ENCODE measurements around the gene PFKFB1.
"Not testable (repeated sequence)": the region's sequence is repeated elsewhere in the genome, so short reads cannot be mapped to it uniquely, and the experiment has no call there.

The PFKFB1 gene

DNA sequence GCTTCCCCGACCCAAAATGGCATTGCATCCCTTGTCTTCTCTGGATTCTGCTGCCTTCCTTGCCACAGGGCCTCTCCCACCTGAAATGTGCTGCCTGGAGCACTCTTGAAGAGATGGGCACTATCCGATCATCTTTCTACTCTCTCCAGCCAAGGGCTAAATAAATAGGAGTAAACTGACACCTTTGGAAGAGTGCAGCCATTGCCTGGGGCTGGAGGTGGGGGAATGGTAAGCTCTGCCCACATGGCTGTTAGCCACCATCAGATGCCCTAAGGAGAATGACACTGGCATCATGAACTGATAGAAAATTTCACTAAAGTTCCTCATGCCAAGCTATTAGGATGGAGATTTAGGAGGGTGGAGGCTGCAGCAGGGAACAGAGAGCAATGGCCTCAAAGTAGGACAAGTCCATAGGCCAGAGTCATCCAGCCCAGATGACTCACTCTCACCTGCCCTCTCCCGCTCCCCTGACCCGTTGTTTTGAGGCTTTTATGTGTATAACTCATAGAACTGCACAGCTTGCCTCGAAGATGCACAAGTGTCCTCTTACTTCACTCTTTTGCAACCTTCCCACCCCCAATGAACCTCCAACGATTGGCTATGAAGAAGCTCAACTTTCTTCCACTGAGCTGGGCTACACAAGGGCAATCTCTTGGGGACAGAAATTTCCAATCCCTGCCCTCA, 822 bp upstream of the PFKFB1 start:
- DNase-seq (ENCODE audit: low read depth in 4 of 4, low spot score in 1 of 4): no peak

- no peak for DNase-seq (ENCODE audit: low read depth in 4 of 4, low spot score in 1 of 4)
Observed at GRCh38 chrX:54992911-54993622, 921 bp downstream of the PFKFB1 start.

DNA sequence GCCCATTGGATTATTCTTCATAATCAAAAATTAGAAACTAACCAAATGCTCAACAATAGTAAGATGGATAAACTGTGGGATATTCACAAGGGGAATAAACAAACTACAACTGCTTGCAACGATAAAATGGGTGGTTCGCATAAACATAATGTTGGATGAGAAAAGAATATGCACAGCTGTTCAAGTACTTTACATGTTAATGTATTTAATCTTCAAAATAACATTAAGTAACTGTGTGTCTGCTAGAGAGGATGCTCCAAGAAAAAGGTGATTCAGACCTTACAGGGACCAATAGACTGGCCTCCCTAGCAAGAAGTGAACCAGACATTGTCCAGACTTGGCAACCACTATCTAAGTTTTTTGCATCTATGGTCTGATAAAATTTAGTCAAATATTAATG, 2.3 kb downstream of the PFKFB1 start:
- DNase-seq (ENCODE audit: low read depth in 4 of 4, low spot score in 1 of 4): no peak

GRCh38 chrX:54983306-54983705, 10.7 kb downstream of the PFKFB1 start:
- DNase-seq (ENCODE audit: low read depth in 4 of 4, low spot score in 1 of 4): not testable (repeated sequence)

DNA sequence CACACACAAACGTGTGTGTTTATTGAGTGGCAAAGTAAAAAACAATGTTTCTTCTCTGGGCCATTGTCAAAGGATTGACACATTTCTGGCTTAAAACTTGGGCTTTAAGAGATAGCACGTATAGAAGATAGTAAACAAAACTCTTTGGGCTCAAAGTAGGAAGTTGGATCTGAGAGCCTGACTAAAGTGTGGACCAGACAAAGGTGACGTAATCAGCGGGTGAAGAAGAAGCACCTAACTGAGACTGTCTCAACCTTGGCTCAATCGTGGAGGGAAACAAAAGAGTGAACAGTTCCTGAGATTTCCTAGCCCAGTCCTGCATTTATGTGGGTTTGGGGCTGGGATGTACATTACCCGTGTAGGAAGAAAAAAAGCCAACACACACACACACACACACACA, 13.7 kb downstream of the PFKFB1 start:
- no peak for DNase-seq (ENCODE audit: low read depth in 4 of 4, low spot score in 1 of 4)

DNA sequence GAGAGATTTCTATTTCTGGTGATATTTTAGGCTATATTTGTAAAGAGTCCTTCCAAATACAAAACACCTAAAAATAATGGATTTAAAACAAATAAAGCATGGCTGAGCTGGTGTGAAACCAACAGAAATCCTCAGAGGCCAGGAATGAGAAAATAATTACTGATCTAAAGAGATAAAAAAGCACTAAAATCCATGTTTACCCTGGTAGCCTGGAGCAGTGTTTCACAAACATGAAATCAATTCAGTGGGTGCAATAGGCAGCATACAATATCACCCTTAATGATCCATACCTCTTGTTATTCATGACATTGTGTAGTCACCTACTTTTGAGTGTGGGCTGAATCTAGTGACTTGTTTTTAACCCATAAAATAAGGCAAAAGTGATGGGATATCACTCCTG, 14.6 kb downstream of the PFKFB1 start:
- no peak for DNase-seq (ENCODE audit: low read depth in 4 of 4, low spot score in 1 of 4)

DNA sequence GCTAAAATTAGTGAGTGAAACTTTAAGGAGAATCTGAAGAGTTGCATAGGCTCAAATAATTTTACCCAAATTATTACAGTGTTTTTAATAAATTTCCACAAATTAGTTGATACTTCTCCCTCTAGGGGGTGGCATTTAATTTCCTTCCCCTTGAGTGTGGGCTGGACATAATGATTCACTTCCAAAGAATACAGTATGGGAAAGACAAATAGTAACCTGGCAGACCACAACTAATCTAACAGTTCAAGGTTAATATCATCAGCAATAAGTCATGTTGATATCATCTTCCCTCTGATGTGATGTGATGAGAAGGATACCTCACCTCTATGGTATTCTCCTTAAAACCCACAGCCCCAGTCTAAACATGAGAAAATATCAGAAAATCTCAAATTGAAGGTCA, 15.5 kb downstream of the PFKFB1 start:
- DNase-seq (ENCODE audit: low read depth in 4 of 4, low spot score in 1 of 4): no peak

- no peak for DNase-seq (ENCODE audit: low read depth in 4 of 4, low spot score in 1 of 4)
Observed at GRCh38 chrX:54977387-54977786, 16.6 kb downstream of the PFKFB1 start.

DNA sequence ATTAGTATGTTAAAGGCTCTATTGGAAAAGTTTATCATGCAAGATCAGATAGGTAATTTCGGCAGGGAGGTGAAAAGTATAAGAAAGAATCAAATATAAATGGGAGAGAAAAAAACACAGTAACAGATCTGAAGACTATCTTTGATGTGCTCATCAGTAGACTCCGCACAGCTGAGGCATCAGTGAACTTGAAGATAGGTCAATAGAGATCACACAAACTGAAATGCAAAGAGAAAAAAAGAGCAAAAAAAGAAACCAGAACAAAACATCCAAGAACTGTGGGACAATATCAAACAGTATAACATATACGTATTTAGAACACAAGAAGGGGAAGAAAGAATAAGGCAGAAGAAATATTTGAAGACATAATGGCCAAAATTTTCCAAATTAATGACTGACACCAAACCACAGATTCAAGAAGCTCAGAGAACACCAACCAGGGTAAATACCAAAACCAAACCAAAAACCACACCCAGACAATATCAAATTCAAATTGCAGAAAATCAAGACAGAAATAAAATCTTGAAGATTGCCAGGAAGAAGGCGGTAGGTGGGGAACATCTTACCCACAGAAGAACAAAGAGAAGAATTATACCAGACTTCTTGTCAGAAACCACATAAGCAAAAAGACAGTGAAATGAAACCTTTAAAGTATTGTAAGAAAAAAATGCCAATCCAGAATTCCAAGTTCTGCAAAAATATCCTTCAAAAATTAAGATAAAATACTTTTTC, 29.1 kb downstream of the PFKFB1 start:
- DNase-seq (ENCODE audit: low read depth in 4 of 4, low spot score in 1 of 4): no peak

DNA sequence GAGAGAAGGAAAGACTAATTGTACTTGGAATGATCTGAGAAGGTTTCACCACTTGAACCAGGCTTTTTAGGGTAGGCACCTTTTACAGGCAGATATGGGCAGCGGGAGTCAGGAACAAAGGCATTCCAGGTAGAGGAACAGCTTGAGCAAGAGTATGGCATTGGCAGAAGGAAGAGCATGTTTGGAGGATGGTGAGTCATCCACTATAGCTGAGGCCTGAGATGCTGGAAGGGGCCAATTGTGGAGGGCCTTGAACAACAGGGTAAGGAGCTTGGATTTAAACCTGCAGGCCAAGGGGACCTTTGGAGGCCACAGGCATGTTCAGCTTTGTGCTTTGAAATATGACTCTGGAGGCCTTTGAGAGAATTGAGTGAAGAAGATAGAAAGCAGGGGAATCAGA, 32.2 kb downstream of the PFKFB1 start:
- no peak for DNase-seq (ENCODE audit: low read depth in 4 of 4, low spot score in 1 of 4)

DNA sequence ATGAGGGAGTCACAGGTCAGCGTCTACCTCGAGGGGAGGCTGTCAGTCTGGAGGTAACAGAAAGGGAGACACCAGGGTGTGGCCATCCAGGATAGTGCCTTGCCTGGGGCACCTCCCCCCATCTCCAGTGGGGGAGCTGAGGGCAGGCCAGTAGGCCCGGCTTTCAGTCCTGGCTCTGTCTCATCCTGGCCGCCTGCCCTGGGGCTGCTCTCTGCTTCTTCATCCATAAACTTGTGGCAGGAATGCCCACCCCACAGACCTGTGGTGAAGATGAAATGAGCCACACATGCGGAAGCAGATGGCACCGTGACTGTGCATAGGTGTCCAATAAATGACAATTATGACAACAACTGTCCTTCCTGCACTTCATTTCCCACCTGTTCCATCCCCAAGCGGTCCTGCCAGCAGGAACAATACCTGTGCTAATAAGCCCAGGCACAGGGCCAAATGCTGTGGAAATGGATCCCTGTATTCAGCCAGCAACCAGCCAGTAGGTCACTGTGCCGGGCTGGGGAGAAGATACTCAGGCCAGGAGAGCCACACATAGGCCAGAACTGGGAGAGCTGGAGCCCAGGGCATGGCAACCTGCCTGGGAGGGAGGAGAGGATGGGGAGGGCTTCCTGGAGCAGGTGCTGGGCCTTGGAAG, 43.1 kb downstream of the PFKFB1 start:
- no peak for DNase-seq (ENCODE audit: low read depth in 4 of 4, low spot score in 1 of 4)

GRCh38 chrX:54945224-54945623, 48.8 kb downstream of the PFKFB1 start:
- DNase-seq (ENCODE audit: low read depth in 4 of 4, low spot score in 1 of 4): no peak

- no peak for DNase-seq (ENCODE audit: low read depth in 4 of 4, low spot score in 1 of 4)
Observed at GRCh38 chrX:54944816-54945215, 49.2 kb downstream of the PFKFB1 start.

DNA sequence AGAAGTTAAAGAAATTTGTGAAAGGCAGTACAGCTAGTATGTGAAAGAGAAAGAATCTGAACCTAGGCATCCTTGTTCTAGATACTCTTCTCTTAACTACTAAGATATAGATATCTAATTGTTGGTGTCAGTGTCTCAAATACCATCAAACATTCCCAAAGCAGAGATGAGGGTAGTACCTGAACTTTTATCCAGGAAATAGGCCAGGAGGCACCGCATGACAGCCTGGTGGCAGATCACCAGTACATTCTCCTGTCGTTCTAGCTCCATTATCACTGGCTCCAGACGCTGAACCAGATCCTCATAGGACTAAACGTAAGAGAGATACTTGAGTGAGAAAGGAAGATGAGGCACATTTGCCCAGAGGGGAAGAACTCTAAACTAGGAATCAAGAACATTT, 56.6 kb downstream of the PFKFB1 start:
- DNase-seq (ENCODE audit: low read depth in 4 of 4, low spot score in 1 of 4): no peak

DNA sequence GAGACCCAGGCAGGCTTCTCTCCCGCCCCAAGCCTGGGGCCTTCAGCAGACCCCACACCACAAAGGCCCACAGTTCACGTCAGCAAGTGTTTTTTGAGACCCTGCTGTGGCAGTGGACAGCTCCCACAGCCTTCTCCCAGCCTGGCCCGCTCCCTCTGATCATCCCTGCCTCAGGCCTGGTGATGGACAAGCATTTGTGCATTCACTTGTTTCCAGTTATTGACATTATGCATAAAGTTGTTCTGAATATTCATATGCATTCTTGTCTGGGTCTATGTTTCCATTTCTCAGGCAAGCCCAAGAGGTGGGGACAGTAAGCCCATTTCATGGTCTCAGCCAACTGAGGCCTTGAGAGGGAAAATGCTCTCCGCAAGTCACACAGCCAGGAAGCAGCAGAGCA, 58.7 kb downstream of the PFKFB1 start:
- no peak for DNase-seq (ENCODE audit: low read depth in 4 of 4, low spot score in 1 of 4)

GRCh38 chrX:54934890-54935289, 59.1 kb downstream of the PFKFB1 start:
- DNase-seq (ENCODE audit: low read depth in 4 of 4, low spot score in 1 of 4): no peak

GRCh38 chrX:54934058-54934457, 59.9 kb downstream of the PFKFB1 start:
- no peak for DNase-seq (ENCODE audit: low read depth in 4 of 4, low spot score in 1 of 4)

- DNase-seq (ENCODE audit: low read depth in 4 of 4, low spot score in 1 of 4): no peak
Observed at GRCh38 chrX:54933150-54933826, 60.7 kb downstream of the PFKFB1 start.

DNA sequence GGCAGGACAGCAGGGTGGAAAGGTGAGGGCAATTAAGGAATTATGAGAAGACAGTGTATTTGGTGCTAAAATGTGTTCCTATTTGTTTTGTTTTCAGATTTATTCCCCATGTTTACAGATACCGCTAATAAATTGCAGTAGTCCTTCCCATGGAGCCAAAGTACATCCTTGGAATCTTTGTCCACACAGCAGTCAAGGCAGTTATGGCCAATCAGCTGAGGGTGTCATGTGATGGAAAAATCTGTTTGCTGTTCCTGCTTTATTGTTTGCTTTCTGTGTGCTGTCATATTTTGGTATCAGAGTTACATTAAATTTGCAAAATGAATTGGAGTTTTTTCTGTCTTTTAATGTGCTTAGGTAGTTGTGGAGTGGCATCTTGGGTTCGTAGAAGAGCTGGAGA, 62.9 kb downstream of the PFKFB1 start:
- DNase-seq (ENCODE audit: low read depth in 4 of 4, low spot score in 1 of 4): no peak

GRCh38 chrX:54930291-54931049, 63.5 kb downstream of the PFKFB1 start:
- DNase-seq (ENCODE audit: low read depth in 4 of 4, low spot score in 1 of 4): no peak

DNA sequence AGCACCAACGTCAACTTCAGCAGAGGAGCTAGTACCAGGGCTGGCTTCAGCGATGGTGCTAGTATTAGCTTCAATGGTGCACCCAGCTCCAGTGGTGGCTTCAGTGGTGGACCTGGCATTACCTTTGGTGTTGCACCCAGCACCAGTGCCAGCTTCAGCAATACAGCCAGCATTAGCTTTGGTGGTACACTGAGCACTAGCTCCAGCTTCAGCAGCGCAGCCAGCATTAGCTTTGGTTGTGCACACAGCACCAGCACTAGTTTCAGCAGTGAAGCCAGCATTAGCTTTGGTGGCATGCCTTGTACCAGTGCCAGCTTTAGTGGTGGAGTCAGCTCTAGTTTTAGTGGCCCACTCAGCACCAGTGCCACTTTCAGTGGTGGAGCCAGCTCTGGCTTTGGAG, 65.1 kb downstream of the PFKFB1 start:
- no peak for DNase-seq (ENCODE audit: low read depth in 4 of 4, low spot score in 1 of 4)

All from stimulated activated CD4-positive, alpha-beta T cell treated with anti-CD3 and anti-CD28 coated beads, Interleukin-1b, Interleukin-23, amount 100 ng/mL, for 24 hours (primary cell).